T-helper 1 cell treated with Interleukin-12 subunit alpha and Interleukin-12 subunit beta and Interleukin-4 antibody, amounts not matched to agents 30 μg/mL and 1 μg/mL, for 36 hours (primary cell): ENCODE results near the gene BEST1.

Experiments used
- H3K27ac Mint-ChIP-seq: one replicate; pipeline ENCODE4 v1.8.0; 2021; ENCODE audit warnings: mild to moderate bottlenecking, mixed read lengths
- H3K27me3 Mint-ChIP-seq: one replicate; pipeline ENCODE4 v1.8.0; 2021; ENCODE audit warnings: low read depth, mixed read lengths
- H3K36me3 Mint-ChIP-seq: one replicate; pipeline ENCODE4 v1.8.0; 2021; ENCODE audit warnings: low read depth, mixed read lengths
- H3K4me1 Mint-ChIP-seq: one replicate; pipeline ENCODE4 v1.8.0; 2021; ENCODE audit warnings: low read depth, mixed read lengths
- H3K4me3 Mint-ChIP-seq: one replicate; pipeline ENCODE4 v1.8.0; 2021; ENCODE audit warnings: mild to moderate bottlenecking, moderate library complexity, mixed read lengths
- H3K9me3 Mint-ChIP-seq: one replicate; pipeline ENCODE4 v1.8.0; 2021; ENCODE audit warnings: mixed read lengths

The BEST1 gene

GRCh38 chr11:61923166-61924063 lies 26.7 kb upstream of the BEST1 start:
- Mint-ChIP-seq H3K9me3 (no peaks in the 10 kb centered on the region), H3K27ac (no peak overlapping the region), H3K4me1 (peaks cover under 1% of the 10 kb centered on the region), H3K36me3 (no peaks in the 10 kb centered on the region), H3K4me3 (no peak overlapping the region), H3K27me3 (peaks cover 35% of the 10 kb centered on the region)

- no peak overlapping the region for H3K4me3 Mint-ChIP-seq
- peaks cover 28% of the 10 kb centered on the region for H3K27me3 Mint-ChIP-seq
- no peak overlapping the region for H3K27ac Mint-ChIP-seq
- no peaks in the 10 kb centered on the region for H3K9me3 Mint-ChIP-seq
- H3K4me1 Mint-ChIP-seq = no peaks in the 10 kb centered on the region
- no peaks in the 10 kb centered on the region for H3K36me3 Mint-ChIP-seq
Observed at GRCh38 chr11:61924064-61924455, 26.1 kb upstream of the BEST1 start.

DNA sequence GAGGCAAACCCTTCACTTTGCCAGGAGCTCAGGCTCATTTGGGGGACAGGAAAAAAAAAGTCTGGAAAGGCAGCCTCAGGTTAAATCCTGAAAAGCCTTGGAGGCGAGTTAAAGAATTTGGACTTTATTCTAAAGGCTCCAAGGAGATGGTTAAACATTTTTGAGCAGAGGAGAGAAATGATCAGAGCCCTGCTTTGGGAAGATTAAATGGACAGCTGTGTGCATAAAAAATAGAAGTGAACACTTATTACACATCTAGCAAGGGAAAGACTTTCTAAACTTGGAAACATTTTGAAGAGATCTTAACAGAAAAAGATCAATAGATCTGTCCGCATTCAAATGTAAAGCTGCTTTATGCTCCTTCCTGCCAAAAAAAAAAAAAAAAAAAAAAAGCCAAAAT lies 24.4 kb upstream of the BEST1 start:
- no peaks in the 10 kb centered on the region for H3K9me3 Mint-ChIP-seq
- peaks cover 20% of the 10 kb centered on the region for H3K27me3 Mint-ChIP-seq
- no peak overlapping the region for H3K4me3 Mint-ChIP-seq
- no peaks in the 10 kb centered on the region for H3K36me3 Mint-ChIP-seq
- H3K4me1 Mint-ChIP-seq = no peaks in the 10 kb centered on the region
- H3K27ac Mint-ChIP-seq = no peak overlapping the region

DNA sequence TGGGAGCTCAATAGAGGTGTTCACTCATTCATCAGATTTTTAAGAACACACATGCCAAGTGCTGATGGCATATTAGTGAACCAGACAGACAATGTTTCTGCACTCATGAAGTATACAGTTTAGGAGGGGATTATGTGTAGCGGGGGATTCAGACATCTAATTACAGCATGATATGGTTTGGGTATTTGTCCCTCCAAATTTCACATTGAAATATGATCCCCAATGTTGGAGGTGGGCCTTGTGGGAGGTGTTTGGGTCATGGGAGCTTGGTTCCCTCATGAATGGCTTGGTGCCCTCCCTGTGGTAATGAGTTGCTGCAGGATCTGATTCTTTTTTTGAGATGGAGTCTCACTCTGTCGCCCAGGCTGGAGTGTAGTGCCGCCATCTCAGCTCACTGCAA lies 23.9 kb upstream of the BEST1 start:
- Mint-ChIP-seq H3K27ac (no peak overlapping the region), H3K36me3 (no peaks in the 10 kb centered on the region), H3K27me3 (peaks cover 20% of the 10 kb centered on the region), H3K9me3 (no peaks in the 10 kb centered on the region), H3K4me3 (no peak overlapping the region), H3K4me1 (no peaks in the 10 kb centered on the region)

DNA sequence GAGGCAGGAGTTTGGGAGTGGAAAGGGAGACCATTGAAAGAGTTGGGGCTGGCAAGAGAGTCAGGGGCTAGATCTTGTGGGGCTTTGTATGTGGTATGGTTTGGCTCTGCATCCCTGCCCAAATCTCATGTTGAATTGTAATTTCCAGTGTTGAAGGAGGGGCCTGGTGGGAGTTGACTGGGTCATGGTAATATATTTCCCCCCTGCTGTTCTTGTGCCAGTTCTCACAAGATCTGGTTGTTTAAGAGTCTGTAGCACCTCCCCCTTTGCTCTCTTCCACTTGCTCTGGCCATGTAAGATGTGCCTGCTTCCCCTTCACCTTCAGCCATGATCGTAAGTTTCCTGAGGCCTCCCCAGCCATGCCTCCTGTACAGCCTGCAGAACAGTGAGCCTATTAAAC lies 22.6 kb upstream of the BEST1 start:
- Mint-ChIP-seq H3K9me3 (no peaks in the 10 kb centered on the region), H3K4me3 (no peak overlapping the region), H3K36me3 (no peaks in the 10 kb centered on the region), H3K27me3 (peaks cover 21% of the 10 kb centered on the region), H3K27ac (no peak overlapping the region), H3K4me1 (no peaks in the 10 kb centered on the region)

- Mint-ChIP-seq H3K4me1 (no peaks in the 10 kb centered on the region), H3K36me3 (no peaks in the 10 kb centered on the region), H3K4me3 (no peak overlapping the region), H3K9me3 (peaks cover 7% of the 10 kb centered on the region), H3K27ac (no peak overlapping the region), H3K27me3 (peaks cover 26% of the 10 kb centered on the region)
Observed at GRCh38 chr11:61928606-61929005, 21.5 kb upstream of the BEST1 start.

GRCh38 chr11:61930933-61931332 lies 19.2 kb upstream of the BEST1 start:
- Mint-ChIP-seq H3K27me3 (peaks cover 30% of the 10 kb centered on the region), H3K4me3 (no peak overlapping the region), H3K9me3 (peaks cover 10% of the 10 kb centered on the region), H3K4me1 (no peaks in the 10 kb centered on the region), H3K27ac (no peak overlapping the region), H3K36me3 (no peaks in the 10 kb centered on the region)

DNA sequence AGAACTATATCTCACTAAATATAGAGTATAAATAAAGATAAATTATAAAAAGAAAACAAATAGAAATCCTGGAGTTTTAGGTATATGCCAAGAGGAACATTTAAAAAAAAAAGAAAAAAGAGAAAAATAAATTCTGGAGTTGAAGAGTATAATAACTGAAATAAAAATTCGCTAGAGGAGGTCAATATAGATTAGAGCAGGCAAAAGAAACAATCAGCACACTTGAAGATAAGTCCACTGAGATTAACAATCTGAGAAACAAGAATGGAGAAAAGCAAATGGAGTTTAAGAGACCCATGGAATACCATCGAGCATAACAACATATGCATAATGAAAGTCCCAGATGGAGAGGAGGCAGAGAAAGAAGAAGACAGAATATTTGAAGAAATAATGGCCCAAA lies 14.3 kb upstream of the BEST1 start:
- H3K4me3 Mint-ChIP-seq = no peak overlapping the region
- peaks cover 39% of the 10 kb centered on the region for H3K27me3 Mint-ChIP-seq
- peaks cover 16% of the 10 kb centered on the region for H3K9me3 Mint-ChIP-seq
- no peaks in the 10 kb centered on the region for H3K4me1 Mint-ChIP-seq
- no peaks in the 10 kb centered on the region for H3K36me3 Mint-ChIP-seq
- H3K27ac Mint-ChIP-seq = no peak overlapping the region

DNA sequence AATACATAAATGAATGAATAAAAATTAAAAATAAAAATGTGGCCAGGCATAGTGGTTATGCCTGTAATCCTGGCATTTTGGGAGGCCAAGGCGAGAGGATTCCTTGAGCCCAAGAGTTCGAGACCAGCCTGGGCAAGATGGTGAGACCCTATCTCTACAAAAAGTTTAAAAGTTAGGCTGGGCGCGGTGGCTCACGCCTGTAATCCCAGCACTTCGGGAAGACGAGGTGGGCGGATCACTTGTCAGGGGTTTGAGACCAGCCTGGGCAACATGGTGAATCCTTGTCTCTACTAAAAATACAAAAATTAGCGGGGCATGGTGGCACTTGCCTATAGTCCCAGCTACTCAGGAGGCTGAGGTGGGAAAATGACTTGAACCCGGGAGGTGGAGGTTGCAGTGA lies 9.7 kb upstream of the BEST1 start:
- no peaks in the 10 kb centered on the region for H3K36me3 Mint-ChIP-seq
- no peak overlapping the region for H3K27ac Mint-ChIP-seq
- no peaks in the 10 kb centered on the region for H3K4me1 Mint-ChIP-seq
- peaks cover 40% of the 10 kb centered on the region for H3K27me3 Mint-ChIP-seq
- H3K9me3 Mint-ChIP-seq = peaks cover 8% of the 10 kb centered on the region
- H3K4me3 Mint-ChIP-seq = no peak overlapping the region

GRCh38 chr11:61945191-61945590 lies 5.0 kb upstream of the BEST1 start:
- H3K9me3 Mint-ChIP-seq = no peaks in the 10 kb centered on the region
- H3K4me3 Mint-ChIP-seq = no peak overlapping the region
- no peaks in the 10 kb centered on the region for H3K36me3 Mint-ChIP-seq
- no peaks in the 10 kb centered on the region for H3K4me1 Mint-ChIP-seq
- peaks cover 18% of the 10 kb centered on the region for H3K27me3 Mint-ChIP-seq
- H3K27ac Mint-ChIP-seq = no peak overlapping the region

DNA sequence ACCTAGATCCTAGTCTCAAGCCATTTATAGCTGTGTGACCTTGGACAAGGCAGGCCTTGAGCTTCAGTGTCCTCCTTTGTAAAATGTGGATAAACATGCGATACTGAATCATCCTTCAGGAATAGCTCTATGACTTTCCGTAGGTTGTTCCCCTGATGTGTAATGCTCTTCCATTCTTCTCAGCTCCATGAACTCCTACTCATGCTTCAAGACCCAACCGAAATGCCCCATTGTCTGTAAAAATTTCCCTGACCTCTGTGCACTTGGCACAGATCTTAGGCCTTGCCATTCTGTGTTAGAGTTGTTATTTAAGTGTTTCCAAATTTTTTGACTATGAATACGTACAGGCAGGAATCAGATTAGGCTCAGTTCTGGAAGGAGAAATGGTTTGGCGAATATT lies 3.3 kb upstream of the BEST1 start:
- no peak overlapping the region for H3K4me3 Mint-ChIP-seq
- H3K27ac Mint-ChIP-seq = no peak overlapping the region
- H3K9me3 Mint-ChIP-seq = no peaks in the 10 kb centered on the region
- no peaks in the 10 kb centered on the region for H3K36me3 Mint-ChIP-seq
- H3K4me1 Mint-ChIP-seq = no peaks in the 10 kb centered on the region
- H3K27me3 Mint-ChIP-seq = peaks cover 17% of the 10 kb centered on the region

DNA sequence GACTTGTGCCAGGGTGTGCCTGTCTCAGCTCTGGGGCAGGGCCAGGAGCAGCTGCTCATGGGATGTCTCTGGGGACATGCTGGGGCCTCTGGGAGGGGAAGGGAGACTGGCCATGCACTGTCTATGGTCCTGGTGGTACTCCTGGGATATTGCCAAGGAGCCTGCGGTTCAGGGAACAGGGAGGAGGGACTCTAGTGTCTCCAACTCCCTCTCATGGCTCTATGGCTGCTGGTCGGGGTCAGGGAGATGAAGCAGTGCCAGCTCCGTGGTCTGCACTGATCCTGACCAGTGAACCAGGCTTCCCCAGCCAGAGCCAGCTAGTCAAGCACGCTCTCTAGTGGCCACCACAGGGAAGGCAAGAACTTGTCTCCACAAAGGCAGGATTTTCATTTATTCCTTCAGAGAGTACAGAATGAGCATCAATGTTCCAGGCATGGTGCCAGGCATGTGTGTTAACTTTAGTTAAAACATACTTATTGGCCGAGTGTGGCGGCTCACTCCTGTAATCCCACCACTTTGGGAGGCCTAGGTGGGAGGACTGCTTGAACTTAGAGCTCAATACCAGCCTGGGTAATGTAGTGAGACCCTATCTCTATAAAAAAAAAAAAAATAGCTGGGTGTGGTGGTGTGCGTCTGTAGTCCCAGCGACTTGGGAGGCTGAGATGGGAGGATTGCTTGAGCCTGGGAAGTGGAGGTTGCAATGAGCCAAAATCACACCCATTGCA lies 2.5 kb upstream of the BEST1 start:
- Mint-ChIP-seq H3K27ac (peak overlapping the region; percentile 21), H3K36me3 (no peaks in the 10 kb centered on the region), H3K27me3 (peaks cover 9% of the 10 kb centered on the region), H3K4me1 (no peaks in the 10 kb centered on the region), H3K4me3 (no peak overlapping the region), H3K9me3 (no peaks in the 10 kb centered on the region)

DNA sequence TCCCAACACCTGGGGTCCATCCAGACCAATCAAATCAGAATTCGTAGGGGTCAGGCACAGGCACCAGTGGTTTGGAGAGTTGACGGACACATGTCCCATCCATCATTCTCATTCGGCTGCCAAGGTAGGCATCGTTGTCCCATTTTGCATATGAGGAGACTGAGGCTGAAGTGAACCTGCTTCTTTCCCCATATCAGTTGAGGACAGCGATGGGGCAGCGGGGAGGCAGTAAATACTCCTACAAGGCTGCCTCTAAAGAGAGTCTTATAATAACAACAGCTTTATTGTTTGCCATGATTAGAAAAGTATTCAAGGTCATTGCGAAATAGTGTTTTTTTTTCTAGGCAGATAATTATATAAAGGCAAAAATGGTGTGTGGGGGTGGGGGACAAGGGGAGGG lies 1.6 kb upstream of the BEST1 start:
- Mint-ChIP-seq H3K9me3 (no peaks in the 10 kb centered on the region), H3K27ac (no peak overlapping the region), H3K4me1 (no peaks in the 10 kb centered on the region), H3K4me3 (no peak overlapping the region), H3K36me3 (no peaks in the 10 kb centered on the region), H3K27me3 (peaks cover 5% of the 10 kb centered on the region)

GRCh38 chr11:61949169-61950034 lies 749 bp upstream of the BEST1 start:
- Mint-ChIP-seq H3K27ac (no peak overlapping the region), H3K4me3 (no peak overlapping the region), H3K4me1 (no peaks in the 10 kb centered on the region), H3K27me3 (no peaks in the 10 kb centered on the region), H3K36me3 (no peaks in the 10 kb centered on the region), H3K9me3 (no peaks in the 10 kb centered on the region)
